Measurements from ENCODE around the gene MTARC2. TPM values are rescaled to one million over a fixed set of nuclear protein-coding genes. Genes with fewer than 3 reads are reported as not detected.

Gene MTARC2
- total and polyA plus RNA-seq, 2 of the 13 experiments (the other 11 are each of a cell fraction or from before 2014, with no cell fraction given), result 8.5 to 10.1 TPM

GRCh38 chr1:220786337-220787068 lies 38.4 kb downstream of the MTARC2 start, which contains the start of gene MTARC1 (continued):
- no peak for TF ChIP-seq ZNF18 (CRISPR knock-in tag; IDR thresholded peaks at IDR 0.05; ENCODE audit: insufficient replicate concordance)
- peak; percentile 37; the same call in 1 of the 2 replicates for TF ChIP-seq MLX (CRISPR knock-in tag; IDR thresholded peaks at IDR 0.05)
- TF ChIP-seq ARID3A (IDR thresholded peaks at IDR 0.05; ENCODE audit: low read depth, low read length), result no peak
- TF ChIP-seq ZNF503 (CRISPR knock-in tag; IDR thresholded peaks at IDR 0.05), result no peak; the same call in 1 of the 2 replicates
- TF ChIP-seq ZNF253 (CRISPR knock-in tag; IDR thresholded peaks at IDR 0.05; ENCODE audit: borderline replicate concordance), result 0 out of 2 replicates have a peak, but pooled peaks have one; percentile 59
- TF ChIP-seq TEF (CRISPR knock-in tag; IDR thresholded peaks at IDR 0.05), result no peak
- no peak for TF ChIP-seq ZNF547 (CRISPR knock-in tag; IDR thresholded peaks at IDR 0.05)
- TF ChIP-seq AGO2 (optimal IDR thresholded peaks at IDR 0.05; ENCODE audit: low read depth, low read length), result peak; percentile 52
- TF ChIP-seq ZNF891 (CRISPR knock-in tag; IDR thresholded peaks at IDR 0.05), result no peak
- 0 out of 2 replicates have a peak, but pooled peaks have one; percentile 51 for TF ChIP-seq TGIF2 (CRISPR knock-in tag; IDR thresholded peaks at IDR 0.05)
- TF ChIP-seq THAP8 (CRISPR knock-in tag; IDR thresholded peaks at IDR 0.05; ENCODE audit: borderline replicate concordance), result peak; percentile 80; the same call in 1 of the 2 replicates
- TF ChIP-seq ZFX (CRISPR knock-in tag; IDR thresholded peaks at IDR 0.05; ENCODE audit: low read depth), result peak; percentile 78
- TF ChIP-seq E2F1 (CRISPR knock-in tag; IDR thresholded peaks at IDR 0.05), result peak; percentile 56; the same call in 1 of the 2 replicates
- no peak for TF ChIP-seq ATF6 (CRISPR knock-in tag; conservative IDR thresholded peaks at IDR 0.05)

Measured in HepG2 (cell line).